ENCODE data around the gene IL1A. TPM values are rescaled to one million over a fixed set of nuclear protein-coding genes. Genes with fewer than 3 reads are reported as not detected.

Gene IL1A
- total RNA-seq, 2 experiments from 2014 or later, result not detected

- POLR2A ChIA-PET, result no interaction called here
- no peaks in the 10 kb centered on the region for H3K9me3 ChIP-seq (ENCODE audit: control insufficient read depth in 1 of 2, insufficient read depth in 1 of 2, low read length in 2 of 2)
Observed at GRCh38 chr2:112776113-112776512, 8.2 kb downstream of the IL1A start.

GRCh38 chr2:112774536-112775285, 9.6 kb downstream of the IL1A start:
- H3K4me1 Mint-ChIP-seq (ENCODE audit: low read depth), result peaks cover 11% of the 10 kb centered on the region
- no peaks in the 10 kb centered on the region for H3K36me3 Mint-ChIP-seq (ENCODE audit: low read depth)
- ATAC-seq (ENCODE audit: poor library complexity), result no peak
- DNase-seq, result no peak
- no peak overlapping the region for H3K27ac ChIP-seq (ENCODE audit: low read depth in 1 of 2, low read length in 2 of 2)
- intact Hi-C loops (cut with DNase I, micrococcal nuclease), result no loop called here
- no peaks in the 10 kb centered on the region for H3K9me3 ChIP-seq (ENCODE audit: control insufficient read depth in 1 of 2, insufficient read depth in 1 of 2, low read length in 2 of 2)
- no peak overlapping the region for H3K27ac Mint-ChIP-seq
- POLR2A ChIA-PET, result no interaction called here
- peaks cover 8% of the 10 kb centered on the region for H3K27me3 Mint-ChIP-seq
- peaks cover 9% of the 10 kb centered on the region for H3K4me1 ChIP-seq (ENCODE audit: insufficient read depth, low read length)
- TF ChIP-seq, protein P1, sequence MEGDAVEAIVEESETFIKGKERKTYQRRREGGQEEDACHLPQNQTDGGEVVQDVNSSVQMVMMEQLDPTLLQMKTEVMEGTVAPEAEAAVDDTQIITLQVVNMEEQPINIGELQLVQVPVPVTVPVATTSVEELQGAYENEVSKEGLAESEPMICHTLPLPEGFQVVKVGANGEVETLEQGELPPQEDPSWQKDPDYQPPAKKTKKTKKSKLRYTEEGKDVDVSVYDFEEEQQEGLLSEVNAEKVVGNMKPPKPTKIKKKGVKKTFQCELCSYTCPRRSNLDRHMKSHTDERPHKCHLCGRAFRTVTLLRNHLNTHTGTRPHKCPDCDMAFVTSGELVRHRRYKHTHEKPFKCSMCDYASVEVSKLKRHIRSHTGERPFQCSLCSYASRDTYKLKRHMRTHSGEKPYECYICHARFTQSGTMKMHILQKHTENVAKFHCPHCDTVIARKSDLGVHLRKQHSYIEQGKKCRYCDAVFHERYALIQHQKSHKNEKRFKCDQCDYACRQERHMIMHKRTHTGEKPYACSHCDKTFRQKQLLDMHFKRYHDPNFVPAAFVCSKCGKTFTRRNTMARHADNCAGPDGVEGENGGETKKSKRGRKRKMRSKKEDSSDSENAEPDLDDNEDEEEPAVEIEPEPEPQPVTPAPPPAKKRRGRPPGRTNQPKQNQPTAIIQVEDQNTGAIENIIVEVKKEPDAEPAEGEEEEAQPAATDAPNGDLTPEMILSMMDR (IDR thresholded peaks at IDR 0.05), result no peak
- CTCF ChIA-PET, result interaction anchor here (0.5 kb wide), 1 partner anchor 17 kb away, joined by 3 read pairs; no protein-coding TSS in a partner anchor
- H3K9me3 Mint-ChIP-seq, result no peaks in the 10 kb centered on the region
- no peaks in the 10 kb centered on the region for H3K27me3 ChIP-seq (ENCODE audit: control insufficient read depth in 1 of 2, insufficient read depth in 2 of 2, low read length in 2 of 2)
- H3K4me3 ChIP-seq (ENCODE audit: low read length), result no peak overlapping the region
- H3K4me3 Mint-ChIP-seq, result no peak overlapping the region
- H3K36me3 ChIP-seq (ENCODE audit: insufficient read depth, low read length), result no peaks in the 10 kb centered on the region

More at GRCh38 chr2:112776113-112776512, 8.2 kb downstream of the IL1A start:
- Mint-ChIP-seq H3K4me1 (ENCODE audit: low read depth) (peaks cover 11% of the 10 kb centered on the region), H3K27me3 (peaks cover 8% of the 10 kb centered on the region), H3K9me3 (no peaks in the 10 kb centered on the region), H3K27ac (no peak overlapping the region), H3K36me3 (ENCODE audit: low read depth) (no peaks in the 10 kb centered on the region), H3K4me3 (no peak overlapping the region)
- TF ChIP-seq, protein P1 (IDR thresholded peaks at IDR 0.05), result no peak
- Histone ChIP-seq H3K27me3 (ENCODE audit: control insufficient read depth in 1 of 2, insufficient read depth in 2 of 2, low read length in 2 of 2) (no peaks in the 10 kb centered on the region), H3K4me1 (ENCODE audit: insufficient read depth, low read length) (peaks cover 9% of the 10 kb centered on the region), H3K36me3 (ENCODE audit: insufficient read depth, low read length) (no peaks in the 10 kb centered on the region), H3K27ac (ENCODE audit: low read depth in 1 of 2, low read length in 2 of 2) (no peak overlapping the region), H3K4me3 (ENCODE audit: low read length) (no peak overlapping the region)
- intact Hi-C loops (cut with DNase I, micrococcal nuclease), result no loop called here
- DNase-seq (no peak), ATAC-seq (ENCODE audit: poor library complexity) (no peak)
- CTCF ChIA-PET, result no interaction called here

GRCh38 chr2:112773556-112773955, 10.7 kb downstream of the IL1A start:
- TF ChIP-seq, protein P1 (IDR thresholded peaks at IDR 0.05), result no peak
- CTCF ChIA-PET, result interaction anchor here (0.7 to 1.1 kb wide), 2 partner anchors 10 to 24 kb away, joined by 3 to 4 read pairs; no protein-coding TSS in a partner anchor
- Mint-ChIP-seq H3K9me3 (no peaks in the 10 kb centered on the region), H3K27me3 (peaks cover 8% of the 10 kb centered on the region), H3K27ac (no peak overlapping the region), H3K4me3 (no peak overlapping the region), H3K36me3 (ENCODE audit: low read depth) (no peaks in the 10 kb centered on the region), H3K4me1 (ENCODE audit: low read depth) (peaks cover 11% of the 10 kb centered on the region)
- no peak for ATAC-seq (ENCODE audit: poor library complexity)
- Histone ChIP-seq H3K9me3 (ENCODE audit: control insufficient read depth in 1 of 2, insufficient read depth in 1 of 2, low read length in 2 of 2) (no peaks in the 10 kb centered on the region), H3K36me3 (ENCODE audit: insufficient read depth, low read length) (no peaks in the 10 kb centered on the region), H3K27me3 (ENCODE audit: control insufficient read depth in 1 of 2, insufficient read depth in 2 of 2, low read length in 2 of 2) (no peaks in the 10 kb centered on the region), H3K4me3 (ENCODE audit: low read length) (no peak overlapping the region), H3K27ac (ENCODE audit: low read depth in 1 of 2, low read length in 2 of 2) (no peak overlapping the region), H3K4me1 (ENCODE audit: insufficient read depth, low read length) (peaks cover 9% of the 10 kb centered on the region)
- intact Hi-C loops (cut with DNase I, micrococcal nuclease), result no loop called here
- POLR2A ChIA-PET, result interaction anchor here (0.6 to 0.7 kb wide), 2 partner anchors 11 to 282 kb away, joined by 3 read pairs; no protein-coding TSS in a partner anchor
- DNase-seq, result no peak
